ENCODE results near the gene C16orf46. TPM values are rescaled to one million over a fixed set of nuclear protein-coding genes. Genes with fewer than 3 reads are reported as not detected.

Gene C16orf46, protein sequence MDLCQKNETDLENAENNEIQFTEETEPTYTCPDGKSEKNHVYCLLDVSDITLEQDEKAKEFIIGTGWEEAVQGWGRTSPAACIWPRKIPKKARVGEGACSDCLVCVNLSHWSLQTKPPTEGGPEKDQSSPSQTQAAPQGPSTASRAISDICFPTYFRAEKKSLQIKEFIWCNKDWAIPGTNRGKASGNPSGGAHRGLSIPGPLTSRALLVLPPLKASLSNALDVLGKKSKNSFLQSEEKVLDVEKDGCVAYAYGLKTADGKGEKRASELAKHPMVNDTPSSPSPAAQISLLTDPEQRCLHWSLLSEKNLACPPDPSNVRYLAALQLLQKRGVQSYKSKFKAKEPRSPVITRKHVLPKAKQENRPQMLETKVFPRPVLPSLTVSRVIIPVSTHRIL
- total RNA-seq (1 to 10 TPM in 4 of 7 donors, under 1 TPM in 2, not detected in 1; 0.36 to 3.8 (median 1.1) TPM), polyA plus RNA-seq (under 1 TPM; 0.37 to 0.44 TPM)
- long read RNA-seq, donor 1 = 0 reads
- long read RNA-seq, donor 2 = 0 reads
- long read RNA-seq, donor 3, partial matches to known transcripts = 0 of 1 reads
- long read RNA-seq, donor 3, other reads (novel, unspliced or antisense) = 1 of 1 reads

DNA sequence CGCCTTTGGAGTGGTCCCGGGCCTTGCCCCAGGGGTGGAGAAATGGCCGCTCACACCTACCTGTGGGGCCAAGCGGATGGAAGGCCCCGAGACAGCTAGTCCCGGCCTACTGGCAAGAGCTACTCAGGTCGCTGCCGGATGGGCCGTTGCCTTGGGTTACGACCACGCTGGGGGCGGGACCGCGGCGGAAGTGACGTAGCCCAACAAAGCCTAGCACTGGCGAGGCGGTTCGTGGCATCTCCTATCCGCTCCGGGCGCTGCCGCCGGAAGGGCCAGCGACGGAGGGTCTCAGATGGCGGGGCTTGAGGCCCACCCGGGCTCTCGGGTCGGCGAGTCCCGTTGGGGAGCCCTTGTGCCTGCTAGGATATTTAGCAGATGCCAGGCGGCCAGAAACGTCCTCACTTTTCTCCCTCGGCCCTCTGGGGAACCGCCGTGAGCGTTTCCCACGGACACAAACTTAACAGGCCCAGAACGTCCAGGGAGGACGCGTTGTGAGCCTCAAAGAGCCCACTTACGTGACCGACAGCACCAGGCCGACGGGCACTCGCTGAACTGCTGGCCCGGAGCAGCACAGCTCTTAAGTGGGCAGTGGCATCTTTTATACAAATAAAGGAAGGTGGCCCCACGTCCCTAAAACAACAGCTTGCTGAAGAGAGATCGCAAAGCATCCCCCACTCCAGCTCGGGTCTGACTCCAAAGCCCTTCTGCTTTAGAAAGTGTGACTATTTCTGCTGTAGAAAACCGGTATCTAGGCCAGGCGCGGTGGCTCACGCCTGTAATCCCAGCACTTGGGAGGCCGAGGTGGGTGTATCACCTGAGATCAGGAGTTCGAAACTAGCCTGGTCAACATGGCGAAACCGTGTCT, at the start of gene C16orf46:
C16orf46 (minus strand) TSS at position 163 of the 865 bp plus-strand sequence. CDS start 13,283 bp downstream, outside the sequence.
- WGBS, 3 donors = 9 to 12% (median 11%) methylated on average over 48 to 59 of the region's 59 CpGs
- intact Hi-C loops (cut with DNase I) = loop anchor here in 1 of 4 donors (2.0 kb wide), 1 partner anchor 71 kb away; the partner anchor contains the start of genes CENPN and CMC2

DNA sequence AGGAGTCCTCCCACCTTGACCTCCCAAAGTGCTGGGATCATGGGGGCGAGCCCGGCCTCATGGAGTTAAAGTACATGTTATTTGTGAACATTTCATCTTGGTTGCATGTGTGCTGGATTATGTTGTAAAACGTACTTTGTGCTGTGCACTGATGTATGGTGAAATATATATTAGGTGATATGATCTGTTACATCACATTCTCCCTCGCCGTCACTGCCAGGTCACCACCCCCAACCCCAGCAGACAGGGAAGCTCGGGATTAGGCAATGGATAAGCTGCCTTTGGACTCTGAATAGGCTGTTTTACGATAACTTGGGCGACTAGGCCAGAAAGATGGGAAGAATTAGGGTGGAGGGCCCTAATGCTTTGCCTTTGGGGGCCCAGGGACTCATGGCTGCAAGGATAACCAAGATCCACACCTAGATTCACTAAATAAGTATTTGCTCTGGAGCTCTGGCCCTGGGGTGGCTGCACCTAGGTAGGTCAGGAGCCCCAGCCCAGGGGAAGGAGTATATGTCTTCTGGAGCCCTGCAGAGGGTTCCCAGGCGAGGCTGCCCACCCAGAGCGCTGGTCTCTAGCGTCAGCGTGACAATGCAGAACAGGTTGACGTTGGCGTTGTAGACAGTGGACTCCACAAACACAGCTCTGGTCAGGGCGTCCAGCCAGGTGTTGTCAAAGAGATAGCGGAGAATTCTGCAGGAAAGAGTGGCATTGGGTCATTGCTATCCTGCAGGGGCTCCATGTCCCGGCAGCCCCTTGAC, 46.2 kb upstream of the C16orf46 start:
- no peak overlapping the region for H3K27ac ChIP-seq
- intact Hi-C loops (cut with DNase I) = no loop called here
- H3K36me3 ChIP-seq = no peaks in the 10 kb centered on the region
- no peak for DNase-seq
- H3K9me3 ChIP-seq = no peaks in the 10 kb centered on the region
- no peaks in the 10 kb centered on the region for H3K4me1 ChIP-seq (ENCODE audit: insufficient read depth)
- H3K27me3 ChIP-seq = no peaks in the 10 kb centered on the region
- no peak for TF ChIP-seq POLR2A (IDR thresholded peaks at IDR 0.05)
- TF ChIP-seq EP300 (IDR thresholded peaks at IDR 0.05) = no peak
- WGBS, 3 donors = 84 to 88% (median 85%) methylated on average over 17 of the region's 17 CpGs
- H3K4me3 ChIP-seq = no peak overlapping the region

More for the DNA sequence above, at the start of gene C16orf46:
- peak; percentile 98 to 99 (median 98) for DNase-seq
- H3K27ac ChIP-seq = peak within 1 kb of the TSS; percentile 58 to 98
- H3K27me3 ChIP-seq = no peaks in the 10 kb centered on the region
- peak; percentile 95 for TF ChIP-seq POLR2A (IDR thresholded peaks at IDR 0.05)
- TF ChIP-seq, protein P1, sequence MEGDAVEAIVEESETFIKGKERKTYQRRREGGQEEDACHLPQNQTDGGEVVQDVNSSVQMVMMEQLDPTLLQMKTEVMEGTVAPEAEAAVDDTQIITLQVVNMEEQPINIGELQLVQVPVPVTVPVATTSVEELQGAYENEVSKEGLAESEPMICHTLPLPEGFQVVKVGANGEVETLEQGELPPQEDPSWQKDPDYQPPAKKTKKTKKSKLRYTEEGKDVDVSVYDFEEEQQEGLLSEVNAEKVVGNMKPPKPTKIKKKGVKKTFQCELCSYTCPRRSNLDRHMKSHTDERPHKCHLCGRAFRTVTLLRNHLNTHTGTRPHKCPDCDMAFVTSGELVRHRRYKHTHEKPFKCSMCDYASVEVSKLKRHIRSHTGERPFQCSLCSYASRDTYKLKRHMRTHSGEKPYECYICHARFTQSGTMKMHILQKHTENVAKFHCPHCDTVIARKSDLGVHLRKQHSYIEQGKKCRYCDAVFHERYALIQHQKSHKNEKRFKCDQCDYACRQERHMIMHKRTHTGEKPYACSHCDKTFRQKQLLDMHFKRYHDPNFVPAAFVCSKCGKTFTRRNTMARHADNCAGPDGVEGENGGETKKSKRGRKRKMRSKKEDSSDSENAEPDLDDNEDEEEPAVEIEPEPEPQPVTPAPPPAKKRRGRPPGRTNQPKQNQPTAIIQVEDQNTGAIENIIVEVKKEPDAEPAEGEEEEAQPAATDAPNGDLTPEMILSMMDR (IDR thresholded peaks at IDR 0.05) = no peak
- peak; percentile 32 for TF ChIP-seq EP300 (IDR thresholded peaks at IDR 0.05)
- no peaks in the 10 kb centered on the region for H3K4me1 ChIP-seq (ENCODE audit: insufficient read depth)
- H3K4me3 ChIP-seq = peak within 1 kb of the TSS; percentile 84
- no peaks in the 10 kb centered on the region for H3K36me3 ChIP-seq
- no peaks in the 10 kb centered on the region for H3K9me3 ChIP-seq

DNA sequence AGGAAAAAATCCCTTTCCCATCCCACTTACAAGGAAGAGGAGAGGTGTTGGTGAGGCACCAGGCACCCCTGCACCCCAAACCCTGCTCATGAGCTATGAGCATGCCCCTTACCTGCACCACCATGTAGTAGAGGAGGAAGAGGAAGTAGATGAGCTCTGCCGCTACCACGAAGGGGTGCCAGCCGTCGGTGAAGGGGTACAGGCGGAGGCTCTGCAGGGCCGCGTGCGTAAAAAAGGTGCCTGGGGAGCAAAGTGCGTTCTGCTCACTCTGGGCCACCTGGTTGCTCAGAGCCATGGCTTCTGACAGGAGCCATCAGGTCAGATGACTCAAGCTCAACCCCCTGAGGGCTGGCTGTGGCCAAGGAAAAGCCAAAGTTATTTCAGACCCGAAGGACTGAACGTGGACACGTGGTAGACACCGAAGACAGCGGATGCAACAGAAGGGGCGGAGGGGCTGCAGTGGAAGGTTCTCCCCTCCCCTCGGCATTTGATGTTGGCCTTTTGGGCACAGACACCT, 44.5 kb upstream of the C16orf46 start:
- Histone ChIP-seq H3K4me1 (ENCODE audit: insufficient read depth) (no peaks in the 10 kb centered on the region), H3K9me3 (no peaks in the 10 kb centered on the region), H3K4me3 (no peak overlapping the region), H3K27ac (no peak overlapping the region), H3K36me3 (no peaks in the 10 kb centered on the region), H3K27me3 (no peaks in the 10 kb centered on the region)
- intact Hi-C loops (cut with DNase I) = no loop called here
- 88 to 92% (median 91%) methylated on average over 16 of the region's 16 CpGs for WGBS, 3 donors
- DNase-seq = no peak
- TF ChIP-seq EP300 (IDR thresholded peaks at IDR 0.05) = no peak
- no peak for TF ChIP-seq POLR2A (IDR thresholded peaks at IDR 0.05)
- TF ChIP-seq, protein P1 (IDR thresholded peaks at IDR 0.05) = no peak

DNA sequence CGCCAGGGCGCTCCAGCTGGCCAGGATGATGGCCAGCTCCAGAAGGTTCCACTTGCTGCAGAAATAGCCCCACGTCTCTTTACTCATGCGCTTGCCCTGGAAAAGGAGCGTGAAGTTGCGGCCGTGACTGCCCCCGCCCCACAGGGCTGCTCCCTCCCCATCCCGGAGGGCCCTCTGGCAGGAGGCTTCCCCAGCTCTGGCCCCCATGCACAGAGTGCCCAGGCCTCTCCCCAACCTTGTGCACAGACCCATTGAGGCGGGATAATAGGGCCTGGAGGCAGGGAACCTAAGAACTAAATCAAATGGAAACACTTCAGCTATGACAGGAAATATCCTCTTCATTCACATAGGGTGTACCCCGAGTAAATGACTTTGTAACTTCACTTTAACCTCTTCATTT, 40.4 kb upstream of the C16orf46 start:
- Histone ChIP-seq H3K27ac (no peak overlapping the region), H3K9me3 (no peaks in the 10 kb centered on the region), H3K27me3 (no peaks in the 10 kb centered on the region), H3K4me1 (ENCODE audit: insufficient read depth) (no peaks in the 10 kb centered on the region), H3K4me3 (no peak overlapping the region), H3K36me3 (no peaks in the 10 kb centered on the region)
- intact Hi-C loops (cut with DNase I) = no loop called here
- WGBS, 3 donors = 61 to 68% (median 64%) methylated on average over 11 of the region's 11 CpGs
- DNase-seq = no peak
- no peak for TF ChIP-seq EP300 (IDR thresholded peaks at IDR 0.05)
- TF ChIP-seq POLR2A (IDR thresholded peaks at IDR 0.05) = no peak
- TF ChIP-seq, protein P1 (IDR thresholded peaks at IDR 0.05) = no peak

All from ovary (tissue), 10 donors.